IPS-20b (cell line): ENCODE data around the gene ATP1A1.

ENCODE experiments used
- H3K27ac ChIP-seq: one replicate; pipeline ENCODE4 v1.5.1; 2013; ENCODE audit warnings: low read length
- H3K27me3 ChIP-seq: 2 replicates; pipeline ENCODE4 v1.6.1; 2013; ENCODE audit warnings: mild to moderate bottlenecking, low read length, inconsistent platforms; ENCODE audit not compliant: insufficient read depth
- H3K36me3 ChIP-seq: 2 replicates; pipeline ENCODE4 v1.6.1; 2013; ENCODE audit warnings: low read depth, mild to moderate bottlenecking, inconsistent platforms, low read length, moderate library complexity; ENCODE audit not compliant: insufficient read depth
- H3K4me1 ChIP-seq: 2 replicates; pipeline ENCODE4 v1.6.1; 2013; ENCODE audit warnings: mild to moderate bottlenecking, control low read depth, inconsistent platforms, low read length, moderate library complexity; ENCODE audit not compliant: insufficient read depth
- H3K4me3 ChIP-seq: 2 replicates; pipeline ENCODE4 v1.5.1; 2013; ENCODE audit warnings: mild to moderate bottlenecking, low read length, inconsistent platforms
- H3K9ac ChIP-seq: 2 replicates; pipeline ENCODE4 v1.6.1; 2013; ENCODE audit warnings: low read depth, mild to moderate bottlenecking, inconsistent platforms, low read length, moderate library complexity
- H3K9me3 ChIP-seq: 2 replicates; pipeline ENCODE4 v1.6.1; 2013; ENCODE audit warnings: mild to moderate bottlenecking, low read depth, low read length, inconsistent platforms; ENCODE audit not compliant: insufficient read depth

Gene ATP1A1

GRCh38 chr1:116360429-116361173 lies 12.4 kb upstream of the ATP1A1 start:
- H3K27ac ChIP-seq = no peak overlapping the region
- H3K36me3 ChIP-seq = no peaks in the 10 kb centered on the region
- peaks cover 4% of the 10 kb centered on the region; the same call in 1 of the 2 replicates for H3K4me1 ChIP-seq
- no peaks in the 10 kb centered on the region for H3K27me3 ChIP-seq
- no peak overlapping the region for H3K9ac ChIP-seq
- H3K9me3 ChIP-seq = no peaks in the 10 kb centered on the region
- H3K4me3 ChIP-seq = no peak overlapping the region

- no peaks in the 10 kb centered on the region for H3K36me3 ChIP-seq
- no peak overlapping the region for H3K4me3 ChIP-seq
- peaks cover 4% of the 10 kb centered on the region; the same call in 1 of the 2 replicates for H3K4me1 ChIP-seq
- H3K9ac ChIP-seq = no peak overlapping the region
- H3K9me3 ChIP-seq = no peaks in the 10 kb centered on the region
- H3K27me3 ChIP-seq = no peaks in the 10 kb centered on the region
- no peak overlapping the region for H3K27ac ChIP-seq
Observed at GRCh38 chr1:116361648-116362047, 11.4 kb upstream of the ATP1A1 start.

- H3K36me3 ChIP-seq = no peaks in the 10 kb centered on the region
- H3K27ac ChIP-seq = no peak overlapping the region
- H3K4me1 ChIP-seq = peaks cover 4% of the 10 kb centered on the region; the same call in 1 of the 2 replicates
- H3K4me3 ChIP-seq = no peak overlapping the region
- H3K9me3 ChIP-seq = no peaks in the 10 kb centered on the region
- no peaks in the 10 kb centered on the region for H3K27me3 ChIP-seq
- H3K9ac ChIP-seq = no peak overlapping the region
Observed at GRCh38 chr1:116362050-116362449, 11.0 kb upstream of the ATP1A1 start.

- Histone ChIP-seq H3K27ac (no peak overlapping the region), H3K9ac (no peak overlapping the region), H3K36me3 (no peaks in the 10 kb centered on the region), H3K27me3 (no peaks in the 10 kb centered on the region; the same call in 1 of the 2 replicates), H3K9me3 (no peaks in the 10 kb centered on the region), H3K4me1 (no peaks in the 10 kb centered on the region), H3K4me3 (no peak overlapping the region)
Observed at GRCh38 chr1:116365353-116365780, 7.7 kb upstream of the ATP1A1 start.

- H3K9ac ChIP-seq = no peak overlapping the region
- H3K36me3 ChIP-seq = no peaks in the 10 kb centered on the region
- no peaks in the 10 kb centered on the region for H3K4me1 ChIP-seq
- H3K9me3 ChIP-seq = no peaks in the 10 kb centered on the region
- H3K4me3 ChIP-seq = no peak overlapping the region
- no peak overlapping the region for H3K27ac ChIP-seq
- no peaks in the 10 kb centered on the region; the same call in 1 of the 2 replicates for H3K27me3 ChIP-seq
Observed at GRCh38 chr1:116365857-116366256, 7.2 kb upstream of the ATP1A1 start.

- Histone ChIP-seq H3K9ac (no peak overlapping the region), H3K4me1 (peaks cover 4% of the 10 kb centered on the region; the same call in 1 of the 2 replicates), H3K36me3 (no peaks in the 10 kb centered on the region), H3K4me3 (no peak overlapping the region), H3K27me3 (peaks cover 12% of the 10 kb centered on the region), H3K9me3 (no peaks in the 10 kb centered on the region), H3K27ac (no peak overlapping the region)
Observed at GRCh38 chr1:116367256-116367945, 5.6 kb upstream of the ATP1A1 start.

GRCh38 chr1:116368241-116368640 lies 4.8 kb upstream of the ATP1A1 start:
- no peaks in the 10 kb centered on the region for H3K36me3 ChIP-seq
- H3K4me3 ChIP-seq = no peak overlapping the region
- peaks cover 13% of the 10 kb centered on the region for H3K27me3 ChIP-seq
- H3K4me1 ChIP-seq = peaks cover 4% of the 10 kb centered on the region; the same call in 1 of the 2 replicates
- no peak overlapping the region for H3K9ac ChIP-seq
- H3K9me3 ChIP-seq = no peaks in the 10 kb centered on the region
- H3K27ac ChIP-seq = no peak overlapping the region

GRCh38 chr1:116370181-116370580 lies 2.9 kb upstream of the ATP1A1 start:
- no peaks in the 10 kb centered on the region for H3K9me3 ChIP-seq
- peaks cover 13% of the 10 kb centered on the region for H3K27me3 ChIP-seq
- no peaks in the 10 kb centered on the region for H3K36me3 ChIP-seq
- H3K27ac ChIP-seq = no peak overlapping the region
- no peak overlapping the region for H3K4me3 ChIP-seq
- H3K9ac ChIP-seq = no peak overlapping the region
- H3K4me1 ChIP-seq = peaks cover 12% of the 10 kb centered on the region

- Histone ChIP-seq H3K9me3 (no peaks in the 10 kb centered on the region), H3K4me1 (peaks cover 25% of the 10 kb centered on the region), H3K27ac (no peak overlapping the region), H3K4me3 (peak overlapping the region; percentile 82), H3K9ac (peak overlapping the region; percentile 67; the same call in 1 of the 2 replicates), H3K27me3 (peaks cover 13% of the 10 kb centered on the region), H3K36me3 (no peaks in the 10 kb centered on the region)
Observed at GRCh38 chr1:116371752-116372151, 1.3 kb upstream of the ATP1A1 start.

- Histone ChIP-seq H3K27ac (no peak overlapping the region), H3K9me3 (no peaks in the 10 kb centered on the region), H3K36me3 (no peaks in the 10 kb centered on the region), H3K4me1 (peaks cover 29% of the 10 kb centered on the region), H3K9ac (peak overlapping the region; percentile 67; the same call in 1 of the 2 replicates), H3K4me3 (peak overlapping the region; percentile 82), H3K27me3 (peaks cover 13% of the 10 kb centered on the region)
Observed at GRCh38 chr1:116372191-116372590, 853 bp upstream of the ATP1A1 start.

GRCh38 chr1:116373431-116374352 lies 648 bp downstream of the ATP1A1 start:
- H3K9me3 ChIP-seq = no peaks in the 10 kb centered on the region
- H3K9ac ChIP-seq = peak overlapping the region; percentile 91
- peak overlapping the region; percentile 97 for H3K4me3 ChIP-seq
- peaks cover 44% of the 10 kb centered on the region for H3K4me1 ChIP-seq
- H3K27ac ChIP-seq = peak overlapping the region; percentile 61
- H3K27me3 ChIP-seq = peaks cover 13% of the 10 kb centered on the region
- H3K36me3 ChIP-seq = no peaks in the 10 kb centered on the region
